Breast epithelium (tissue), 3 donors: ENCODE data around the gene HDAC9.

Experiments
- CTCF ChIP-seq, 3 donors: fragments of 450-650 bp; IDR thresholded peaks; one replicate each; pipeline ENCODE4 v1.5.1; 2016 to 2017; ENCODE audit warnings: antibody characterized with exemption in 3 of 3, mild to moderate bottlenecking in 3 of 3, moderate library complexity in 3 of 3
- POLR2A ChIP-seq: fragments of 450-650 bp; IDR thresholded peaks from one replicate; pipeline ENCODE4 v1.6.1; 2016; ENCODE audit warnings: antibody characterized with exemption, mild to moderate bottlenecking, moderate library complexity

GRCh38 chr7:18889436-18889835 is 393.9 kb downstream of the HDAC9 start:
- TF ChIP-seq POLR2A, result no peak
- TF ChIP-seq CTCF (IDR thresholded peaks at IDR 0.05), result no peak
